ENCODE results near the gene TES.

GRCh38 chr7:116305485-116306408 is 95.4 kb downstream of the TES start:
- TF ChIP-seq CTCF (IDR thresholded peaks at IDR 0.05) (no peak), POLR2A (IDR thresholded peaks at IDR 0.05) (no peak), POLR2AphosphoS5 (IDR thresholded peaks at IDR 0.05) (no peak)
